HG02571 (cell line): ENCODE measurements around the gene PHLDB3.

Experiments used
- ATAC-seq: cut with Tn5 transposase; IDR thresholded peaks from one replicate; pipeline ENCODE4 v1.9.1; 2021; ENCODE audit warnings: mild to moderate bottlenecking, moderate library complexity; ENCODE audit not compliant: unreplicated experiment

Gene PHLDB3

DNA sequence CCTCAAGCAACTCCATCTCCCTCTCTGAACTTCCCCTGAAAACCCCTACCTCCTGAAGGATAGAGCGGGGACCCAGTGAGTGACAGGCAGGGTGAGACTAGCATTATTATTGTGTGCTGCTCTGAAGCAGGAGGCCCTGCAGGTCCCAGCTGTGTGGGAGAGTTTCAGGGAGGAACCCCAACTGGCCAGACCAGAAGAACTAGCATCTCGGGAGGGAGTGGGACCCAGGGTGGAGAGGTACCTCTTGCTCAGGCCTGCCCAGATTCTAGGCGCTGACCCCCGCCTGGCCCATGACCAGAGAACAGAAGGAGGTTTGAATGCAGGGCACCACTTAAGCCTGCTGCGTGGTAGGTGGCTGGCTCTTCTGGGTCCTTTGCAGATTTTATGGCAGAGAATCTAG, 33.5 kb downstream of the PHLDB3 start:
- ATAC-seq, result no peak

DNA sequence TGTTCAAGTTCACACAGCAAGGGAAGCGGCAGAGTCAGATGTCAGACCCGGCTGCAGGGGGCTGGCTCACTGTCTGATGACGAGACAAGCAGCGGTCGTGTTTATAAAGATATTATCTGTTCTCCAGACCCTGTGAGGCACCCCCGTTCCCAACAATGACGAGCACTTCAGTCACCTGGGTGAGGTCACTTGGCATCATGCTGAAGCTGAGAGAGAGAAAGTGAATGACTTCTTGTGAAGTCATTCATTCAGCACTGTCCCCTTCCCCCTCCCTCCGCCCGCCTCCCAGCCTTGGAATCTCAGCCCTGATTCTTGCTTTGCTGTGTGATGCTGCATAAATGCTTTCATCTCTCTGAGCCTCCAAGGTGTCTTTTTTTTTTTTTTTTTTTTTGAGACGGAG, 34.3 kb downstream of the PHLDB3 start:
- ATAC-seq, result no peak

DNA sequence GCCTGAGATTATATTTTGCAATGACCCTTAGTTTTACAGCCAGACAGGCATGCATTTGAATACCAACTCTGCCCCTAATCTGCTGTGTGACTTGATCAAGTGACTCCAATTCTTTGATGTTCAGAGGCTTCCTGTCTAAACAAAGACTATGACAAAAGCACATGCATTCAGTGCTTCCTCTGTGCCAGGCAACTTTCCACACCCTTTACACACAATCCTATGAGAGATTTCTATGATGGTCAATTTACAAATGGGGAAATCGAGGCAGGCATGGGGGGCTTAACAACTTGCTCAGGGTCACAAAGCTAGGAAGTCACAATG, 35.4 kb downstream of the PHLDB3 start:
- ATAC-seq, result no peak

DNA sequence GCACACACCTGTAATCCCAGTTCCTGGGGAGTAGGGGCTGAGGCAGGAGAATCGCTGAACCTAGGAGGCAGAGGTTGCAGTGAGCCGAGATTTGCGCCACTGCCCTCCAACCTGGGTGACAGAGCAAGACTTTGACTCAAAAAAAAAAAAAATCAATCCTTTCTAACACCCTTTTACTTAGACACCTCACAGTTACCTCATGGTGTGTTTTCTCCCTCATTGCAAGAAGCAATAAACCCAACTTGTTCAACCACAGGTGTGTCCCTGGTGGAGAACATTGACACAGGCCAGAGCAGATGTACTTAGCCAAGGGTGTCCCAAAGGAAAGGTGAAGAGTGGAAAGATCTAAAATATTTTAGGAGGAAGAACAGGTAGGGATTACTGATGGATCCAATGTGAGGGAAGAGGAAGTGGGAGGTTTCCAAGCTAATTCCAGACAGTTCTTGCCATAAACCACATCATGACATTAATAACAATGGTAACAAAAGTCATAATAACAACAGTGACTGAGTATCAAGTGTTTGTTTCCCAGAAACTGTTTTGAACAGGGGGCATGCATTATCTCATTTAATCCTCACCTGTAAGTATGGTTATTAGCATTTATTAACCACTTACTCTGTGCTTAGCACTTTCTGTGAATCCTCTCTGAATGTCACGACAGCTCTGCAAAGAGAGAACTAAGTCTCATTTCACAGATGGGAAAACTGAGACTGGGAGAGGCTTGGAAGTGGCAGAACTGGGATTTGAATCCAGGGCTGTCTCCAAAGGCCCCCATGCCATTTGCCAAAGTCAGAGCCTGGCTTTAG, 36.0 kb downstream of the PHLDB3 start:
- no peak for ATAC-seq

DNA sequence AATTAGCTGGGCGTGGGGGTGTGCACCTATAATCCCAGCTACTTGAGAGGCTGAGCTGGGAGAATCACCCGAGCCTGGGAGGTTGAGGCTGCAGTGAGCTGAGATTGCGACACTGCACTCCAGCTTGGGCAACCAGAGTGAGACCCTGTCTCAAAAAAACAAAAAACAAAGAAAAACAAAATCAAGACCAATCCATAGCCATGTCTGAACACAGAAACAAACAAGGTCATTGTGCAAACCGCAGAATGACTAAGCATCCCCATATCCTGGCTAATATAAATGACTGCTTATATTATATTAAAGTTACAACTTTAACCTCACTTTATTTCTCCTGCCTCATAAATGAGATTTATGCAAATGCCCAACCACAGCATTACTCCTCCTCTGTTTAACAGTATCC, 36.8 kb downstream of the PHLDB3 start:
- ATAC-seq, result no peak

DNA sequence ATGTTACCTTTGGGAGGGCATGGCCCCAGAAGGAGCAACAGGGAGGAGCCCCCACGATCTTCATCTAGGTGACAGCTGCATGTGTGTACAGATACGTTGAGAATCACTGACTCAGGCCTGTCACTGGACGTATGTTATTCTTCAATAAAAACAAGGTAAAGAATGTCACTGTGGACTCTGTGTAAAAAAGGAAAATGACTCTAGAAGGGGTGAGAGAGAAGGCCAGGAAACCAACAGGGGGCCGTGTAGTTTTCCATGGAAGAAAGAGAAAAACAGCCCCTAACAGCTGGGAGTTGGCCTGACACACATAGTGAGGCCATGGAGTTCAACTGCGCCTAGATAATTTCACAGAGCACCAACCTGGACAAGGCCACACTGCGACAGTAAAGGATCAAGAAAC, 37.3 kb downstream of the PHLDB3 start:
- no peak for ATAC-seq

DNA sequence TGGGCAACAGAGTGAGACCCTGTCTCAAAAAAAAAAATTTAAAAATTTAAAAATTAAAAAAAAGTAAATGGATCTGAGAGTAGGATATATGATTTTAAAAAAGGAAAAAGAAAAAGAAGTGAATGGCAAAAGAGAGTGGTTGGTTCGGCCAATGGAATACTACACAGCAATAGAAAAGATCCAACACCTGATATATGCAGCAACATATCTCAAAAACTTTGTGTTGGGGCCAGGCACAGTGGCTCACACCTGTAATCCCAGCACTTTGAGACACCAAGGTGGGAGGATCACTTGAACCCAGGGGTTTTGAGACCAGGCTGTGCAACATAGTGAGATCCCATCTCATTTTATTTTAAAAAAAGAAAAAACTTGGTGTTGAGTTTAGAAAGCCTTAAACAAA, 37.8 kb downstream of the PHLDB3 start:
- no peak for ATAC-seq

DNA sequence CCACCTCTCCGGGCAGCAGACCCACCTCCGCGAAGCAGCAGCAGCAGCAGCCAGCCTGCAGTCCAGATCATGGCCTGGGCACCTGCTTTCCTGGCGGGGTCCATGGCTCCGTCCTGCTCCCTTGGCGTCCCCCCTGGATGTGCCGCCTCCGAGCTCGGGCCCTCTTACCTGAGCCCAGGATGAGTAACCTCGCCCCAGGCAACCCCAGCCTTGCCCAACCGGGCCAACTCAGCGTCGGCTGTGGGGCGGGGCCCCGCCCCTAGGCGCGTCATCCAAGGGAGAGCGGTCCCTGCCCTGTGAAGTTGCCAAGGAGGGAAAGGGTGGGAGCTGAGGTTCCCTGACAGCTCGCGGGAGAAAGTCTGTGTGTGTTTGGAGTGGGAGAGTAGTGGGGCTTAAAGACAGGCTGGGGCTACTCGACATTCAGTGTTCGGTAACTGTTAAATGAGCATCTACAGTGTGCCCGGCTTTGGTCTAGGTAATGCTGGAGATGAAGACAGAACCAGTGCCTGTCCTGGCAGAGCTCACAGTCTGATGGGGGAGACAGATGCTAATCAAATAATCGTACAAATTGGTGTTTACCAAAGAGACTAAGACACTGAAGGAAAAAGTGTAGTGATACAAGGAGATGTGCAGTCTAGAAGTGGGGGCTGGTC, 39.0 kb downstream of the PHLDB3 start, which contains the start of gene LYPD3:
TSS of gene LYPD3 (minus strand) at position 141 of the 653 bp plus-strand sequence. CDS start at position 104, 37 bp downstream.
- ATAC-seq, result no peak

DNA sequence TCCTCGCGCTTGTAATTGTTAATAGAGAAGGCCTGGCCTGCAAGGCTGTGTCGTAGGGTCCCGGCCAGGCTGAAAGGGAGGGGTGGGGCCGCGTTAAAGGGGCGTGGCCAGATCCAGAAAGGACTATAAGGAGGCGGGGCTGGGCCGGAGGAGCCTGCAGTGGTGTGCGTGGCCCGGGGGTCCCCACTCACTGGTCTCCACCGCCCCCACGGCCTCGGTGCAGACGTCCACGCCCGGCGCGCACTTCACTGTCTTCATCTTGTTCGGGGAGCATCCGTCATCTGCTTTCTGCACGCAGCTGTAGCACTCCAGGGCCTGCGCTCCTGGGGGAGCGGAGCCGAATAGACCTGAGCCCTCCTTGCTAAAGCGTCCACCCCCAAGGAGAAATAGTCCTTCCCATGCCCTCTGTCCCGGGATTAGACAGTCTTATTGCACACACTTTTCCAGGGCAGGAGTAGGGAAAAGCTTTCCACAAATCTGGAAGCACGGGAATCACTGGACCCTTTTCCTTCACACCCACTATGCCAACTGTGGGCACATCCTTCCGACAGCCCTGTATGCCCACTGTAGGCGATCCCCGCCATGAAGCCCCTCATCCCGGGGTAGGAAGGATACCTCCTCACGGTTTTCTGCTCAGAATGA, 40.3 kb downstream of the PHLDB3 start:
- peak; percentile 29 for ATAC-seq

DNA sequence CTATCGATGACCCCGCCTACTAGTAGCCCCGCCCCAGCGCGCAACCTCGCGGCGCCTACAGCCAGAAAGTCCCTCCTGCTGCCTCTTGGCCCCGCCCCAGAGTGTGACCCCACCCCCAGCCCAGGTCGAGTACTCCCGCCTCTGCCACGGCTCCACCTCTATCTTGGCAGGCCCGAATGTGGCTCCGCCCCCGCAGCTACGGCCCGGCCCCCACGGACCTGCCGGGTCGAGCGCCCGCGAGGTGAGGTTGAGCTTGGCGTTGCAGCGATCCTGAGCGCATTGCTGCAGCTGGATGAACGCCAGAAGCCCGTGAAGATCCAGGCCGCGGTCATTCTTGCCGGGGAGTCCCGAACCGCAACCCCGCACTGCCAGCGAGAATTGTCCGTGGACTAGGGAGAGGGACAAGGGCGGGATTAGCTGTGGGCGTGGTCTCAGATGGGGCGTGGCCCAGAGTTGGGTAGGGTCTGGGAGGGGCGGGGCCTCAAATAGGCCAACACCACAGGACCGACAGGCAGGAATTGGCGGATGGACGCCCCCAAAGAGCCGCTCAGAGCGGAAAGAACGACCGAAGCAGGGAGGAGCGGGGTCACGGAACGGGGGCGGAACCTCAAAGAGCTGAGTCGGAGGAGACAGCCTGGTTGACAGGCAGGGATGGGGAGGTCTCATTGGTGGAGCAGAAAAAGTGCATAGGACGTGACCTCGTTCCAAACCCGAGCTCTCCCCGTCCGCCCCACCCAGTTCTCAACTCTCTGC, 41.0 kb downstream of the PHLDB3 start:
- ATAC-seq, result peak; percentile 75

DNA sequence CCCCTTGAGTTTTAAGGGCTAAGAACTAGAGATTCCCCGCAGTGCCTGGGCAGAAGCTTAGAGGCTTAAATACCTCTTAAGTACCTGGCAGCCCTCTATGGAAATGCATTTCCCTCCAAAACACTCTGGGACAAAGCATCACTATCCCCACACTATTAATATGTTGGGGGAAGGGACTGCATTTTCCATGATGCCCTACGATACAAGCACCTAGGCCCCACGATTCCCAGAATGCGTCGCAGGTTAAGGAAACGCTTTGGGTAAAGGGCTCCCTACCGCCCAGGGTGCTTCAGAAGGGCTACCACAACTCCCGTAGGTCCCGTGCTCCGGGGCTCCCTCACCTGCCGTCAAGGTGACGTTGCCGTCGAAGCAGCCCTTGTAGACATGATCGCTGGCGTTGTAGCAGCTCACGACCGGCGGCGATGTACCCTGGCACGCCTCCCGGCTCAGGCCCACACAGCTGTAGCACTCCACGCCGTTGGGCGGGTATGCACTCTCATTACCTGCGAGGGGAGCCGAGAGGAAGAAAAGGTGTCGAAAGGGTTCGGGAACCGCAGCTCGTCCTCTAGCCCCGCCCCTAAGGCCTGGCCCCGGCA, 41.7 kb downstream of the PHLDB3 start:
- no peak for ATAC-seq

DNA sequence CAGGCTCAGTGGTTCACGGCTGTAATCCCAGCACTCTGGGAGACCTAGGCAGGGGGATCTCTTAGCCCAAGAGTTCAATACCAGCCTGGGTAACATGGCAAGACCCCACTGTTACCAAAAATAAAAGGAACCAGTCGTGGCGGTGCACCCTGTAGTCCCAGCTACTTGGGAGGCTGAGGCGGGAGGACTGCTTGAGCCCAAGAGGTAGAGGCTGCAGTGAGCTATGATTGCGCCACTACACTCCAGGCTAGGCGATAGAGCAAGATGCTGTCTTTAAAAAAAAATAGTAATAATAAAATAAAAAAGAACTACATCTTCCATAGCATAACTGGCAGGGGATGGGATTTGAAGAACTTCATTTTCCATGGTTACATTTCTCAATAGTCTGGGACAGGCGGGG, 42.2 kb downstream of the PHLDB3 start:
- ATAC-seq, result no peak

DNA sequence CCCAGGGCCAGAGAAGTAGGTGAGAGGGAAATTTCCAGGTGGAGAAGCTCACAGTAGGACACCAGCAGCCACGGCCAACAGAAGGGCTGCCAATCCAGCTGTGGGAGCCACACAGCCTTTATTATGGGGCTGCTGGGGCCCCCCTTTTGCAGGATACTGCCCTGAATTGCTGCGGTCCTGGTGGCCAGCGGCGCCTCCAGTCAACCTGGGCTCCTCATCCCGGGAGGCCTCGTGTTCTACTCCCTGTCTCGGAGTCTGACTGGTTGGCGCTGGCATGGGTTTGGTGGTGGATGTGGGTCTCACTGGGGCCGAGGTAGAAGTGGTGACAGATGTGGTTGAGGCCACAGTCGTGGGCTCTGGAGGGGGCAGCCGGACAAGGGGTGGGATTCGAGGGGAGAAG, 43.2 kb downstream of the PHLDB3 start:
- no peak for ATAC-seq

DNA sequence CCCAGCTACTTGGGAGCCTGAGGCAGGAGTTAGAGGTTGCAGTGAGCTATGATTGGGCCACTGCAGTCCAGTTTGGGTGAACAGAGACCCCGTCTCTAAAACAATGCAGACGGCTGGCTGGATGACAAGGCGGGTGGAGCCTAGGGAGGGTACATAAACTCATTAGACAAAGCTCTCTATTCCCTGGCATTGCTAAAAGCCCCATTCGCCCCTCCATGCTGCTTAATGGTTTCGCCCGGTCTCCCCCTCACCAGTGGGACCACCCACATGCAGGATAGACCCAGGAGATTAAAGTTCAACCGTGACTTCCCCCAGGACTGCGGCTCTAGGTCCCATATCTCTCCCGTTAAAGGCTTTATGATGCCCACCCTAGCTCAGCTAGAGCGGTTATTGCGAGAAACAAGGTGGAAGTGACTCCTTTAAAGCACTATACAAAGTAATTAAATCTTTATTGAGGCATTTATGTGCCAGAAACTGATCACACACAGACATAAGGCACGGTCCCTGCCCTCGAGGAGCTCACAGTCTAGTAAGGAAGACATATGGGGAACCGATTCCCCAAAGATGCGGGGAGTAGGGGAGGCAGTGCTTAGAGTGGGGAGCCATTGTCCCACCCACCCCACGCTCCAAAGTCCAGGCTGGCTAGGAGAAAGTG, 44.1 kb downstream of the PHLDB3 start:
- ATAC-seq, result no peak

DNA sequence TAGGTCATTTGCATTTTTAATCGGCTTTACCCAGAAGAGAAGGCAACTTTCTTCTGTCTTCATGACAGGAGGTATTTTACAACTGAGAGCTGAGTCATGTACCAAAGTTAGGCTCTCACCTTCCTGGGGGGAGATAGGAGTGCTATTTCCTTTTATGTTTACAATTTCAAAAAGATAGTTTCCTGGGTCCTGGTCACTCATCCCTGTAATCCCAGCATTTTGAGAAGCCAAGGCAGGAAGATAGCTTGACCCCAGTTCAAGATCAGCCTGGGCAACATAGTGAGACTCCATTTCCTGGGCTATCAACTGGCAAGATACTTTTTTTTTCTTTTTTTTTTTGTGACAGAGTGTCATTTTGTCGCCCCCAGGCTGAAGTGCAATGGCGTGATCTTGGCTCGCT, 46.7 kb downstream of the PHLDB3 start:
- no peak for ATAC-seq

DNA sequence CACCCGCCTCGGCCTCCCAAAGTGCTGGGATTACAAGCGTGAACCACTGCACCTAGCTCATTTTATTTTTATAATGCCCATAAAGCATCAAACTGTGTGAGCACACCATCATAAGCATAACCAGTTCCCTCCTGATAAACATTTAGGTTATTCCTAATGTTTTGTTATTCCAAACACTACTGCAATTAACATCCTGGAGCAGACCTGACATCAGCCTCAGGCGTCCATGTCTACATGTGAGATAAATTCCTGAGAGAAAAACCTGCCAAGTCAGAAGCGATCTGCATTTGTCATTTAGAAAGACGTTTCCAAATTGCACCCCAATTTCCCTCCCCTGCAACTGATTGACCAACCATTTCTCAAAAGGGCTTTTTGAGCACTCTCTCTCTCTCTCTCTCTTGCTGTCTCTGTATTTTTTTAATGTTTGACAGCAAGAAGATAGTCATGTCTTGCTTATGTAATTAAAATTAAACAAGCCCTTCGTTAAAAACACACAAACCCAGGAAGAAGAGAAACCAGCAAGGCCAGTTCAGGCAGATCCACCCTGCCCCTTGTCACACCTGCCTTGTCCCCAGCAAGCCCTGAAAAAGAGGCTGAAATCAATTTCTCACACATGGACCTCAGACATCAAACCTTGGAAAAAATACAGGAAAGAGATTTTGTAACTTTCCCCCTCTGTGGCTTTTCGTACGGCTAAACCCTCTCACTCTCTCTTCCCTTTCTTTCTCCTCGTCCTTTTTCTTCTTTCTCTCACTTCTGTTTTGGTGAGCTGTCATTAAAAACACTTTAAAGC, 49.0 kb downstream of the PHLDB3 start:
- no peak for ATAC-seq

DNA sequence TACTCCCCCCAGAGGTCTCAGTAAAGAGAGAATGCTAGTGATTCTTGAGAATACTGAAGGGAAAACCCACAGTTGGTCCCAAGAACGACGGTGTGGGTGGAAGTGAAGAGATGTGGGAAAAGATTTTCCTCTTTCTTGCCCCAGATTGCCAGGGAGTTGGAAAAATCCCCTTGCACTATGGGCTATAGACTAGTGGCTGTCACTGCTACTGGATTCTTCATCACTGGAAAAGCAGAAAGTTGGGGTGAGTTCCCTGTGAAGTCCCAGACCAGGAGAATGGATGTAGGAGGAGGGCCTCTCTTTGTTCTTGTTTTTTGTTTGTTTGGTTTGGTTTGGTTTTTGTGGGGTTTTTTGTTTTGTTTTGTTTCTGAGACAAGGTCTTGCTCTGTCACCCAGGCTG, 50.5 kb downstream of the PHLDB3 start:
- ATAC-seq, result no peak

DNA sequence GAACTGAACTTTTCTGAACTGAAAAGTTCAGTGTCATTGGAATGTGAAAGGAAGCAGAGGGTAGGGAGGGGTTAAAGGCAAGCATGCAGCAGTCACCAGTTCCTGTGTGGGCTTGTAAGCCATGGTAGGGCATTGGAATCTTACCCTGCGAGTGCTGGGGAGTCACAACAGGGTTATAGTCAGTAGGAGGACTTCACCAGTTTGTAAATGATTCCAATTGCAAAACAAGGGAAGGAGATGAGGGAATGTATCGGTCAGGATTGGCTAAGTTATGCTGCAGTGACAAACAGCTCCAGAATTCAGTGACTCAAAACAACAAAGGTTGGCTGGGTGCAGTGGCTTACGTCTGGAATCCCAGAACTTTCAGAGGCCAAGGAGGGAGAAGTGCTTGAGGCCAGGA, 52.0 kb downstream of the PHLDB3 start:
- ATAC-seq, result no peak

DNA sequence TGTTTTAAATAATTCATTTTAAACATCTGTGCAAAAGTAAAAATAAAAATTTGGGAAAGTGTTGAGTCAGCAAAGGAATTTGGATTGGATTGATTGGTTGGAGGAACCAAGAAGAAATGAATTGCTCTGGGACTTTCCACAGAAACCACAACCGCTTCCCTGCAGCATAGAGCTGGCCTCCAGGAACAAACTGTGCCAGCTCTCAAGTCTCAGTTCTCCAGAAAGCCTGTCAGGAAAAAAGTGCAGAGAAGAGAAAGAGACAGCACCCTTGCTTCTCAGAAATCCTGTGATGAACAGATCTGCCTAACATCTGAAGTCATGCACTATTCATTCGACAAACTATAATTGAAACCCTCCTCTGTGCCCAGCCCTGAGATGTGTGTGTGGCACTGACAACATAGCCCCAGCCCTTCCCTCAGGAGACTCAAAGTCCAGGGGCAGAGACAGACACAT, 54.0 kb downstream of the PHLDB3 start:
- no peak for ATAC-seq

DNA sequence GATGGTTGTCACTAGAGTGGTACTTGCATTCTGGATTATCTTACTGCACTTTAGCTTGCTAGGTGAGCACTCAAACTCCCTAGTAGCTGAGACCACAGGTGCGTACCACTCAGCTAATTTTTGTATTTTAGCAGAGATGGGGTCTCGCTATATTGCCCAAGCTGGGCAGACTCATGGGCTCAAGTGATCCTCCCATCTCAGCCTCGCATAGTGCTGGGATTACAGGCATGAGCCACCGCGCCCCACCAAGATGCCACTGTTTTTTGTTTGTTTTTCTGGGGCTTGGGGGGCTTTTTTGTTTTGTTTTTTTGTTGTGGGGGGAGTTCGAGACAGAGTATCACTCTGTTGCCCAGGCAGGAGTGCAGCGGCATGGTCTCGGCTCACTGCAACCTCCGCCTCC, 56.9 kb downstream of the PHLDB3 start:
- no peak for ATAC-seq
